SK-N-SH (cell line): ENCODE results near the gene RBMS1. TPM values are rescaled to one million over a fixed set of nuclear protein-coding genes. Genes with fewer than 3 reads are reported as not detected.

Experiments used
- CTCF ChIA-PET: fragments of 300-600, 350-600 bp; formaldehyde crosslinking; extraction: SDS; loops from one replicate; lab custom pipeline; 2021; lab: Yijun Ruan, JAX
- POLR2A ChIA-PET: fragments of 350-600 bp; sonication (Branson Sonifier 250); formaldehyde crosslinking; extraction: SDS; loops from one replicate; lab custom pipeline; 2020; ENCODE audit warnings: antibody characterized with exemption, inconsistent platforms; lab: Yijun Ruan, JAX
- DNase-seq: peaks from one replicate; pipeline ENCODE4 v3.0.0; 2012
- H2AFZ ChIP-seq: fragments of 200-600 bp; sonication (generic); 2 replicates; pipeline ENCODE4 v1.8.1; 2016; ENCODE audit warnings: antibody characterized with exemption, mild to moderate bottlenecking, low read depth
- H3F3A ChIP-seq: fragments of 200-600 bp; sonication (generic); replicated peaks from 2 replicates; pipeline ENCODE3; 2016; ENCODE audit warnings: antibody characterized with exemption, mild to moderate bottlenecking; ENCODE audit not compliant: insufficient read depth
- H3K27ac ChIP-seq, 2 experiments: fragments of 200-500 bp in 1 of 2; fragments of 200-600 bp in 1 of 2; sonication (Bioruptor generic) in 1 of 2; sonication (generic), shearing (Covaris generic) in 1 of 2; 2 replicates each; pipeline versions ENCODE4 v1.5.1 to v1.6.1; 2014 to 2016; ENCODE audit warnings: low read depth in 2 of 2, inconsistent platforms in 1 of 2, low read length in 1 of 2, mild to moderate bottlenecking in 1 of 2, mixed read lengths in 1 of 2
- H3K27me3 ChIP-seq: fragments of 200-600 bp; sonication (generic), shearing (Covaris generic); 2 replicates; pipeline ENCODE4 v1.6.1; 2016; ENCODE audit warnings: mixed run types; ENCODE audit not compliant: insufficient read depth
- H3K36me3 ChIP-seq, 2 experiments: fragments of 200-500 bp in 1 of 2; fragments of 200-600 bp in 1 of 2; sonication (Bioruptor generic) in 1 of 2; sonication (generic) in 1 of 2; replicated peaks in 1 of 2; 2 replicates each; pipeline versions ENCODE3 to v1.5.1; 2014 to 2016; ENCODE audit warnings: low read length in 1 of 2, mild to moderate bottlenecking in 1 of 2; ENCODE audit not compliant: insufficient read depth in 2 of 2, control insufficient read depth in 1 of 2
- H3K4me1 ChIP-seq, 2 experiments: fragments of 200-500 bp in 1 of 2; fragments of 200-600 bp in 1 of 2; sonication (Bioruptor generic) in 1 of 2; sonication (generic), shearing (Covaris generic) in 1 of 2; 2 replicates each; pipeline versions ENCODE4 v1.5.1 to v1.6.1; 2014 to 2016; ENCODE audit warnings: low read depth in 1 of 2, low read length in 1 of 2, mixed run types in 1 of 2; ENCODE audit not compliant: insufficient read depth in 2 of 2, control insufficient read depth in 1 of 2
- H3K4me2 ChIP-seq: fragments of 200-600 bp; sonication (generic), shearing (Covaris generic); 2 replicates; pipeline ENCODE4 v1.6.1; 2017; ENCODE audit warnings: mixed run types
- H3K4me3 ChIP-seq, 2 experiments: fragments of 200-500 bp in 1 of 2; fragments of 200-600 bp in 1 of 2; sonication (Bioruptor generic) in 1 of 2; sonication (generic), shearing (Covaris generic) in 1 of 2; 2 replicates each; pipeline versions ENCODE4 v1.5.1 to v1.8.1; 2014 to 2016; ENCODE audit warnings: low read depth in 2 of 2, inconsistent platforms in 1 of 2, low read length in 1 of 2, mild to moderate bottlenecking in 1 of 2, mixed read lengths in 1 of 2, moderate library complexity in 1 of 2
- H3K79me2 ChIP-seq: fragments of 200-600 bp; sonication (generic); 2 replicates; pipeline ENCODE4 v1.8.1; 2017; ENCODE audit warnings: mild to moderate bottlenecking; ENCODE audit not compliant: insufficient read depth
- H3K9ac ChIP-seq: fragments of 200-600 bp; sonication (generic); 2 replicates; pipeline ENCODE4 v1.6.1; 2017; ENCODE audit warnings: mixed run types
- H3K9me2 ChIP-seq: fragments of 200-600 bp; sonication (generic); 2 replicates; pipeline ENCODE4 v1.6.1; 2017; ENCODE audit warnings: mixed run types
- H3K9me3 ChIP-seq: fragments of 200-600 bp; sonication (generic); 2 replicates; pipeline ENCODE4 v1.6.1; 2017; ENCODE audit warnings: mixed run types, mild to moderate bottlenecking, moderate library complexity
- H4K20me1 ChIP-seq: fragments of 200-600 bp; sonication (generic); 2 replicates; pipeline ENCODE4 v1.6.1; 2017; ENCODE audit warnings: mild to moderate bottlenecking, mixed run types; ENCODE audit not compliant: insufficient read depth
- CTCF ChIP-seq: fragments of 200-600 bp; sonication (generic); IDR thresholded peaks from 2 replicates; pipeline ENCODE4 v1.6.1; 2017; ENCODE audit warnings: antibody characterized with exemption, mild to moderate bottlenecking, moderate library complexity
- FOSL2 ChIP-seq: IDR thresholded peaks from 2 replicates; pipeline ENCODE4 v1.4.0; 2012; ENCODE audit warnings: low read depth, mild to moderate bottlenecking, moderate library complexity, borderline replicate concordance
- FOXM1 ChIP-seq: IDR thresholded peaks from 2 replicates; pipeline ENCODE4 v1.4.0; 2012; ENCODE audit warnings: low read depth, mild to moderate bottlenecking
- MAX ChIP-seq: IDR thresholded peaks from 2 replicates; pipeline ENCODE4 v1.4.0; 2012; ENCODE audit warnings: low read depth
- MEF2A ChIP-seq: IDR thresholded peaks from 2 replicates; pipeline ENCODE4 v1.4.0; 2012; ENCODE audit warnings: low read depth, borderline replicate concordance
- MXI1 ChIP-seq: IDR thresholded peaks from 2 replicates; pipeline ENCODE4 v1.6.1; 2012; ENCODE audit warnings: mild to moderate bottlenecking, low read depth, low read length, improper control_type of control experiment
- NRF1 ChIP-seq: IDR thresholded peaks from 2 replicates; pipeline ENCODE4 v1.6.1; 2012; ENCODE audit warnings: low read depth, mild to moderate bottlenecking, low read length
- REST ChIP-seq: IDR thresholded peaks from 2 replicates; pipeline ENCODE4 v1.6.1; 2012; ENCODE audit warnings: mild to moderate bottlenecking, low read depth, low read length, moderate library complexity
- SMC3 ChIP-seq: IDR thresholded peaks from 2 replicates; pipeline ENCODE4 v1.6.1; 2012; ENCODE audit warnings: low read depth, low read length, improper control_type of control experiment
- TCF12 ChIP-seq: IDR thresholded peaks from 2 replicates; pipeline ENCODE4 v1.4.0; 2012
- USF2 ChIP-seq: fragments of 150-350 bp; IDR thresholded peaks from 2 replicates; pipeline ENCODE4 v1.6.1; 2017; ENCODE audit warnings: antibody characterized with exemption, low read length, low read depth, borderline replicate concordance
- WGBS: methylation state at CpG from one replicate; pipeline ENCODE4 v1.1.6; 2017; ENCODE audit warnings: low lambda C conversion rate; 5-methylcytosine and 5-hydroxymethylcytosine counted together
- polyA plus RNA-seq, 3 experiments: library from polyadenylated mRNA; depleted of rRNA; stranded (reverse); fragments of >200 nt; gene quantifications; 2 replicates each; pipeline ENCODE4 v1.2.3, GENCODE V29; 2012

The RBMS1 gene
- polyA plus RNA-seq, 1 of the 3 experiments (the other 2 are of a cell fraction): 56.5 TPM

GRCh38 chr2:160401895-160402294 lies 91.7 kb downstream of the RBMS1 start:
- H3K4me2 ChIP-seq: peak overlapping the region; percentile 32; the same call in 1 of the 2 replicates
- TF ChIP-seq USF2: no peak
- TF ChIP-seq SMC3: no peak
- no peak for TF ChIP-seq FOXM1
- TF ChIP-seq FOSL2: no peak
- no peak for TF ChIP-seq NRF1
- TF ChIP-seq REST: no peak
- TF ChIP-seq MEF2A: no peak
- no peak for TF ChIP-seq MAX
- TF ChIP-seq, all 33 proteins: peak for 0
- Histone ChIP-seq H3F3A (peaks cover 13% of the 10 kb centered on the region), H3K9ac (no peak overlapping the region), H4K20me1 (peaks cover 86% of the 10 kb centered on the region), H3K36me3 (peaks cover 0 to 18% of the 10 kb centered on the region in 2 experiments), H3K27ac (no peak overlapping the region), H3K4me3 (no peak overlapping the region), H3K79me2 (peaks cover 100% of the 10 kb centered on the region), H2AFZ (no peak overlapping the region), H3K9me3 (no peaks in the 10 kb centered on the region), H3K9me2 (no peaks in the 10 kb centered on the region), H3K27me3 (no peaks in the 10 kb centered on the region), H3K4me1 (peaks cover 13 to 75% of the 10 kb centered on the region in 2 experiments)
- WGBS: 98% methylated on average over 4 of the region's 4 CpGs
- no peak for DNase-seq
- ChIA-PET POLR2A (no interaction called here), CTCF (no interaction called here)

- Histone ChIP-seq H4K20me1 (peaks cover 89% of the 10 kb centered on the region), H3K9me3 (no peaks in the 10 kb centered on the region), H2AFZ (no peak overlapping the region), H3K9ac (no peak overlapping the region), H3K36me3 (peaks cover 0 to 18% of the 10 kb centered on the region in 2 experiments), H3K27me3 (no peaks in the 10 kb centered on the region), H3K4me1 (peaks cover 2 to 69% of the 10 kb centered on the region in 2 experiments), H3K27ac (no peak overlapping the region; a peak in 1 of 4 replicates), H3K4me2 (peak overlapping the region; percentile 22; the same call in 1 of the 2 replicates), H3K4me3 (no peak overlapping the region), H3K9me2 (no peaks in the 10 kb centered on the region), H3K79me2 (peaks cover 100% of the 10 kb centered on the region), H3F3A (peaks cover 20% of the 10 kb centered on the region)
- TF ChIP-seq MXI1 (no peak), CTCF (no peak), FOSL2 (no peak), USF2 (no peak), TCF12 (no peak)
- 62% methylated on average over 1 of the region's 1 CpG for WGBS
- no peak for DNase-seq
- CTCF ChIA-PET: no interaction called here
- POLR2A ChIA-PET: no interaction called here
Observed at GRCh38 chr2:160399880-160400279, 93.7 kb downstream of the RBMS1 start.
